Effector CD8-positive, alpha-beta T cell (primary cell): ENCODE measurements around the gene IL13RA1.
"Not testable (repeated sequence)": the region's sequence is repeated elsewhere in the genome, so short reads cannot be mapped to it uniquely, and the experiment has no call there.

ENCODE experiments used
- DNase-seq: peaks from one replicate; lab custom pipeline; 2025; lab: John Stamatoyannopoulos, UW
- total RNA-seq, 4 experiments: gene quantifications; one replicate each; lab custom pipeline; 2026; lab: John Stamatoyannopoulos, UW

Gene IL13RA1
- total RNA-seq = 0 to 0.80 (median 0.05) reads per million in 4 experiments

DNA sequence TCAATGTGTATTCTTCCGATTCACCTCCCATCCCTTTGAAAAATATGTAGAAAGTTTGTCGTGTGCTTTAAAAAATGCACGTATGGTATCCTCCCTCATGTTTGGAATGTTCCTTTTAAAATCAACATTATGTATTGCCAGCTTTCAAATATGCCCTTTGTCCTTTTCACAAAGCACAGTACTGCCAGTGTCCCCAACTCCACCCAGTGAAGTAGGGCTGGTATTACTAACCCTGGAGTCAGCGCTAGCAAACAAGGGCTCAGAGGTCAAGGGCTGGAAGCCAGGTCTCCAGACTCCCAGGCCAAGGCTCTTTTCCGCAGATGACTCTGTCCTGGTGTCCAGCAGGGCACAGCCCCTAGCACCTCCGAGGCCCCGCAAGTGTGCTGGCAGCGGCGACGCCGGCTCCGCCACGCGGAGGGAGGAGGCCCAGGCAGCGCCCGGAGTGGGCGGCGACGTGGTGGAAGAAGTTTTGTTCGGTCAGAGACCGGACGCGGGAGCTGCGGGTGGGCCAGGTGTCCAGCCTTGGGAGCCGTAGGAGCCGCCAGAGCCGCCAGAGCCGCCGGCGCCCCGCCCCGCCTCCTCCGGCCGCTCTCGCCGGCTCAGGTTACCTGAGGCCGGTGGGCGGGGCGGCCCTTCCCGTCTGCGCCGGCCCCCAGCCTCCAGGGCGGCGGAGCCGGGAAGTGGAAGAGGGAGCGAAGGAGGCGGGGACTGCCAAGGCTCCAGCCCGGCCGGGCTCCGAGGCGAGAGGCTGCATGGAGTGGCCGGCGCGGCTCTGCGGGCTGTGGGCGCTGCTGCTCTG lies at the start of gene IL13RA1:
Gene IL13RA1 (plus strand): TSS at position 720 of the 799 bp plus-strand sequence. CDS start 33 bp downstream, at position 753.
- DNase-seq = no peak

DNA sequence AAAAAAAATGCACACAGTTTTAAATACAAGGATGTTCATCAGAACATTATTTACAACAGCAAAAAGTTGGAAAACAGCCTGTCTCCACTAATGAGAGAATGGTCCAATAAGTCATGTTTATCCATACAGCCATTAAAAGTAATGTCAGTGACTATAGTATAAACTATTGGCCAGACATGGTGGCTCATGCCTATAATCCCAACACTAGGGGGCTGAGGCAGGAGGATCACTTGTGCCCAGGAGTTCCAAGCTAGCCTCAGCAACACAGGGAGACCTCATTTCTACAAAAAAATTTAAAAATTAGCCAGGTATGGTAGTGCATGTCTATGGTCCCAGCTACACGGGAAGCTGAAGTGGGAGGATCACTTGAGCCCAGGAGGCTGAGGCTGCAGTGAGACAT lies 48.1 kb upstream of the IL13RA1 start:
- DNase-seq = no peak

DNA sequence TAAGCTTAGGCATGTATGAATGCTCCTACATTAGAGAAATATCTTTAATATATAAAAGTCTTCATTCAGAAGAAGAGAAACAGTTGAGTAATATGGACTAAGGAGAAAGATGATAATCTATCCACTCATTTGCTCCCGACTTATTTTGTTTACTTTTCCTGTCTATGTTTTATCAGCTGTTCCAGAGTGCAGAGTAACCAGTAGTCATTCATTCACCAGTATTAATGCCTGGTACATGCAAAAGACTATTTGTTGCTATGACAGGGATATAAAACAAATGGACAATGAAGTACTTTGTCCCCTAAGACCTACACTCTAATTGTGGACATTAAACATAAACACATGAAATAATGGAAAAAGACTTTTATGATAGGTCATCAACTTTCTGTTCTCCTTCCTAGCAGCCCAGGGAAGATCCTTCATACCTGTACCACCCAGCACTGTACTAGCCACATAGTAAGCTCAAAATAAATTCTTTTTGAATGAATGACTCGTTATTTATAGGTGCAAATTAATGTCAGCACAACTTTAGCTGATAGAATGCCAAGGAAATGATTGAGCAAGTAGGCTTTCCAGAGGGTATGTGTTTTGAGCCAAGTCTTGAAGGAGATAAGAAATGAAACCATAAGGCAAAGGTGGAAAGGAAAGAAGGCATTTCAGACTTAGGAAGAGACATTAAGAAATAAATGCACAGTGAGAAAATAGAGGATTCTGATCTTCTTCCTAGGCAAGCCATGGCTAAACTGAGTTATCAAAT lies 45.0 kb upstream of the IL13RA1 start:
- DNase-seq = no peak

DNA sequence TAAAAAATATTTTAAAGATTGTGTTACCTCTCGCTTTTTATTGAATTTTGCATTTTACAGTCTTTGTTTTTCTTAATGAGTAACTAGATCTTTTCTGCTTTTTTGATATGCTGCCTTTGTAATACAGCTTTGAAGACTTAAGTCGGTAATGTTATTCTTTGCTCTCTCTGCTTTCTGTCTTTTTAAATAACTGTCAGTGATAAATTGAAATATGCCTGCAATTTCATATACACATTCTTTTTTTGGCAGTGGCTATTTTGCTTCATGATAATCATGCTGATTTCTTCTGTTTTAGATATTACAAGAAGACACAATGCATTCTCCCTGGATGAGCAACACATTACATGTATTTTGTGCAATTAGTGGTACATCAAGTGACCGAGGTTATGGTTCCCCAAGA lies 42.0 kb upstream of the IL13RA1 start:
- no peak for DNase-seq

DNA sequence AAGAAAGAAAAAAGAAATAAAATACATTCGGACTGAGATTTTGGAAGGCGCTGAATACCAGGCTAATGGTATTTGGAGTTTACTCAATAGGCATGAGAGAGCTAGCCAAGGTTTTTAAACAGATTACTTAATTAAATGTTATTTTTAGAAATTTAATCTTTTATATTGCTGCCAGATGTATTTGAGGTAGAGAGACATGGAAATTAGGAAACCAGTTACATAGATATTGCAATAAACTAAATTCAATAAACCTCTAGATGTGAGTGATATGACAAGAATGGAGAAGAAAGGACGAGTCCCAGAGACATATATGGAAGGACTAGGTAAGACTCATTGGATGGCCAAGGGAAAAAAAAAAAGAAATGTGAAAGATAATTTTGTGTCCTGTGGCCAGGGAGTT lies 38.5 kb upstream of the IL13RA1 start:
- no peak for DNase-seq

DNA sequence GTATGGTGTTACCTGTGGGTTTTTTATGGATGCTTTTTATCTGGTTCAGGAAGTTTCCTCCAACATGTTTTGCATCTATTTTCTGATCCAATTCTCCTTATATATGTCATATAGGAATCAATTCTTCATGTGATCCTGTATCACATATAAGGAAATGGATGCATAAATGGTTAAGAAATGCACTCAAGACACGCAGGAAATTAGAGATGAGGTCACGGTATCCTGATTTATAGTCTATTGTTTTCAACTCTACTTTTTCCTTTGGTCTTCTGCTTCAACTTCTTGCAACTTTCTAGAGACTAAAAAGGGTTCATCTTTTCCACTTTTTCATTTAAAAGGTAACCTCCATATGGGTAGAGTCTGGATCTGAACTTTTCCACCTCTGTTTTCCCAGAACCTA lies 33.6 kb upstream of the IL13RA1 start:
- DNase-seq = no peak

DNA sequence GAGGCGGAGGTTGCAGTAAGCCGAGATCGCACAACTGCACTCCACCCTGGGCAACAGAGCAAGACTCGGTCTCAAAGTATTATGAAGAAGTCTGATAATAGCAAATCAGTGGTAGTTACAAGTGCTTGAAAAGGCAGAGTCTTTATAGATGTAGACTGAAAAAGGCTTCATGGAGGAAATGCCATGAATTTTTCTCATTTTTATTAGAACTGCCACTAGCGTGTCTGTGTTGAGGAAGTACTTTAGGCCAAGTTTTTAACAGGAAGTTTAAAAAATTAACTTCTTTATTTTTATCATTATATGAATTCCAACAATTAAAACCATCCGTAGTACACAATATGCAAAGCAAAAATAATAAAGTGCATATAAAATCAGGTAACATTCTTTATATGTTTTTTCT lies 32.8 kb upstream of the IL13RA1 start:
- DNase-seq = no peak

DNA sequence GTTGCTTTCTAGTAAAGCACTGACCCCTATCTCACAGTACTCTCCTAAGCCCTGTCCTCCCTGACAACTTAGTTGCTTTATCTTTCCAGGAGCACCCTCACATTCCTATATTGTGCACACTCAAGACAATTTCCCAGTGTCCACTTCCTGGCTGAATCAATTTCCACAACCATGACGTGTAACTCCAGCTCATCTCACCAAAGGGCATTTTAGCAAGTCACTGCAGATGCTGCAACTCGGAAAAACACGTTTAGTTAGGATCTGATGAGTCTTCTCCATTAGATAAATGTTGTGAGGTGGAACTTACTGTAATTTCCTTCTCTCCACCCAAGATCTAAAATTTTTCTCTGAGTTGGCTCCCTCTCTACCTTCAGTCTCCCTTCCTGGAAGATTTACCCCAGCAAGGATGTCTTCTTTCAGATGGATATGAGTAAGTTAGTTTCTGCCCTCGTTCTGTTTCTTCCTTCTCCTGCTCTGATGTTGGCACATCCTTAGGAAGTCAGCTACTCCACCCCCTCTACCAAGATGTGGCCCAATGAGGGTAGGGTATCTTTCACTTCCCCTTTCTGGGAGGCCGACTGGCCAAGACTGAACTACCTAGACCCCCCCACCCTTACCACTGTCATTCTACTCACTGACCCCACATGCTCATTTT lies 28.8 kb upstream of the IL13RA1 start:
- no peak for DNase-seq

DNA sequence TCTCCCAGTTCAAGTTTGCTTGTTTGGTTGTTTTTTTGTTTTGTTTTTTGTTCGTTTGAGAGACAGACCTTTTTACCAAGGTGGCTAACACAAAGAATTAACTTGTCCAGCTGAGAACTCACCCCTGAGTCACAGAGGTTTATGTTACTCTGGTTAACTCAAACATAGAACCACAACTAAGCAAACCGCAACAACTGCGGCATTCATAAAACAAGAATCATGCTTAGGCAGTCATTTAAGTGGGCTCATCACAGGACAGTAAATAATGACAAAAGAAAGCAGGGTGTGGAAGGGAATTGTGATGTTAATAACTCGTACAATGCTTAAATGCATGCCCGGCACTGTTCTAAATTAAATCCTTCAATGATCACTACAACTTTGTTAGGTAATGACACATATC lies 24.7 kb upstream of the IL13RA1 start:
- DNase-seq = no peak

DNA sequence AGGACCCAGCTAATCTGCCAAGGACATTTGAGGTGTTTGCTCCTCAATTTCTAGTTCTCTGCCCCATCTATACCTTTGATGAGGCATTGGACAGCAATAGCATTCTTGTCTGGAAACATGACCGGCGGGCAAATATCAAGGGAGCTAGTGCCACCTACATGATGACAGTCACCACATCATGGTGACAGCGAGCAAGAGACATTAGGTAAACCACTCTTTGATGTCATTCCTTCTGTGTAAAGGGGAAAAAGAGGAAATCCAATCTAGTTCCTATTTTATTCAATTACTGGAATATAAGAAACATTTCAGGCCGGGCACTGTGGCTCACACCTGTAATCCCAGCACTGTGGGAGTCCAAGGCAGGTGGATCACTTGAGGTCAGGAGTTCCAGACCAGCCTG lies 20.7 kb upstream of the IL13RA1 start:
- DNase-seq = no peak

DNA sequence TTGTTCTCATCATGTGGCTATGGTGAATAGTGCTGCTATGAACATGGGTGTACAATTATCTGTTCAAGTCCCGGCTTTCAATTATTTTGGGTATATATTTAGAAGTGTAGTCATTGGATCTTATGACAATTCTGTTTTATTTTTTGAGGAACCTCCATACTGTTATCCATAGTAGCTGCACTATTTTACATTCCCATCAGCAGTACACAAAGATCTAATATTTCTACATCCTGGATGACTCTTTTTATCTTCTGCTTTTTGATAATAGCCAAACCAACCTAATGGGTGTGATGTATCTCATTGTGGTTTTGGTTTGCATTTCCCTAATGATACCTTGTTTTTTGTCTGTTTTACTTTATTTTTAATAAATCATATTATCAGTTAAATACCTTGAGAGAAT lies 12.9 kb upstream of the IL13RA1 start:
- DNase-seq = no peak

DNA sequence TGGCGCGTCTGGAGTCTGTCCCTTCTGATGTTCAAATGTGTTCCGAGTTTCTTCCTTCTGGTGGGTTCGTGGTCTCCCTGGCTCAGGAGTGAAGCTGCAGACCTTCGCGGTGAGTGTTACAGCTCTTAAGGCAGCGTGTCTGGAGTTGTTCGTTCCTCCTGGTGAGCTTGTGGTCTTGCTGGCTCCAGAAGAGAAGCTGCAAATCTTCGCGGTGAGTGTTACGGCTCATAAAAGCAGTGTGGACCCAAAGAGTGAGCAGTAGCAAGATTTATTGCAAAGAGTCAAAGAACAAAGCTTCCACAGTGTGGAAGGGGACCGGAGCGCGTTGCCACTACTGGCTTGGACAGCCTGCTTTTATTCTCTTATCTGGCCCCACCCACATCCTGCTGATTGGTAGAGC lies 11.5 kb upstream of the IL13RA1 start:
- DNase-seq = not testable (repeated sequence)

DNA sequence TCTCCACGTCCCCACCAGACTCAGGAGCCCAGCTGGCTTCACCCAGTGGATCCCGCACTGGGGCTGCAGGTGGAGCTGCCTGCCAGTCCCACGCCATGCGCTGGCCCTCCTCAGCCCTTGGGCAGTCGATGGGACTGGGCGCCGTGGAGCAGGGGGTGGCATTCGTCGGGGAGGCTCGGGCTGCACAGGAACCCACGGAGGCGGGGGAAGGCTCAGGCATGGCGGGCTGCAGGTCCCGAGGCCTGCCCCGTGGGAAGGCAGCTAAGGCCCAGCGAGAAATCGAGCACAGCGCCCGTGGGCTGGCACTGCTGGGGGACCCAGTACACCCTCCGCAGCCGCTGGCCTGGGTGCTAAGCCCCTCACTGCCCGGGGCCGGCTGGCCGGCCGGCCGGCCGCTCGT lies 10.6 kb upstream of the IL13RA1 start:
- not testable (repeated sequence) for DNase-seq

DNA sequence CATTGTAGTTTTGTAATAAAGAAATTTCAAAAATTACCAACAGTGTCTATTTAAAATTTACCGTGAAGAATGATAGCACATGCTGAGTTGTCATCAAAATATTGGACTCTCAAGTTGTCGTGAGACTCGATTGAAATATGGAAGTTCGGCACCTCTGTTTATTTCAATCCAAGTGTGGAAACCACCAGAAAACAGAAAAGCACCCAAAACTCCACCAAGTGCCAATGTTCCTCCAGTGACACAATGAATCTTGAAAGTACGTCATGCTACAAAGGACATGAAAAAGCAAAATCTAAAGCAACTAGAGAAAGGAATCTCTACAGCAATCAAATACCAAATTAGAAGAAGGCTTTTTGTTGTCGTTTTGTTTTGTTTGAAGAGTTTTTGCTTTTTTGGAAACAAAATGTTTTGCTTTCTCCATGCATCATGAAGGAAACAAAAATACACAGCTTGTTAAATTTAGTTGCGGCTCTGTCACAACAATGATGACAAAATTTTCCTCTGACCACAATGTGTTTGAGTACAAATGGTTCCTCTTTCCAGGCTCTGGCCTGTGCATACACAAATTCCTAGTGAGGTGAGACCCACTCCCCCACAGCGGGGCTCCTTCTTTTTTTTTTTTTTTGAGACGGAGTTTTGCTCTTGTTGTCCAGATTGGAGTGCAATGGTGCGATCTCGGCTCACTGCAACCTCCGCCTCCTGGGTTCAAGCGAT lies 9.6 kb upstream of the IL13RA1 start:
- no peak for DNase-seq

DNA sequence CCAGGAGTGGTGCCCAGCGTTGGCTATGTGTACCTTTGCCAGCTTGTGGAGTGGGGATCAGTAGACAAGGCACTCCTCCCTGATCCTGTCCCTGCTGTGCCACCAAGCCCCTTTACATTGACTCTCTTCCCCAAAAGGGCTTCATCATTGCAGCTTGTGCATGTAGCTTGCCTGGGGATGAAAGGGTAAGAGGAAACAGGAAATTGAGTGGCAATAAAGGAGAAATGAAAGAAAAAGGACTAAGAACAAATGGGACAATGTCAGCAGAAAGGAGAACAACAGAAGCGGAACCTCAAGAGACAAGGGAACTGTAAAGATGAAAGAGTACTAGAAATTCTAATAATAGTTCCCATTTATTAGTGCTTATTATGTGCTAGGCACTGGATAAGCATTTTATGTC lies 8.7 kb upstream of the IL13RA1 start:
- DNase-seq = no peak

DNA sequence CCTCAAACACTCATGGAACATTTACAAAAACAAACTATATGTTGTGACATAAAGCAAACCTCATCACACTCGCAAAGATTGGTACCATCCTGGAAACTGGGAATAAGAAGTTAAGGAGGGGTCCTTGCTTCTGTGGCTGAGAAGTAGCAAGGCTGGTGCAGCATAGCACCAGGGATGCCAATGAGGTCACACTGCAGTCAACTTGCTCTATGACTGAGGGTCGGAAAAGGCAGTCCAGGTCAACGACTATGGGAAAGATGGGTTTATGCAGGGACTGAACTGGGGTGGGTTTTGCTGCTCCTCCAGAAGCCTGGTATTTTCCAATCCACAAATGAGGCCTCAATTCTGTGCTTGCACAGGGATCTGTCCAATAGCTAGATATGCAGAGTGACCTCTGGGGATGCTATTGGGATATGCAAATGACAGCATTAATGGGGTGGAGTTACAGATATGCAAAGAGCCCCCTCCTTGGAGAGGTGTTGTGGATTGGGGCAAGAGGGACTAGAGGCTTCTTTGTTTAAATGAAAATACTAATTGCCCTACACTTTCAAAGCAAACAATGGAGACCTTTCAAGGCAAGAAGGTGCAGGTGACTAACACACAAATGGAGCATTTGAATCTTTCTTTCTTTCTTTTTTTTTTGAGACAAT lies 7.2 kb upstream of the IL13RA1 start:
- no peak for DNase-seq

DNA sequence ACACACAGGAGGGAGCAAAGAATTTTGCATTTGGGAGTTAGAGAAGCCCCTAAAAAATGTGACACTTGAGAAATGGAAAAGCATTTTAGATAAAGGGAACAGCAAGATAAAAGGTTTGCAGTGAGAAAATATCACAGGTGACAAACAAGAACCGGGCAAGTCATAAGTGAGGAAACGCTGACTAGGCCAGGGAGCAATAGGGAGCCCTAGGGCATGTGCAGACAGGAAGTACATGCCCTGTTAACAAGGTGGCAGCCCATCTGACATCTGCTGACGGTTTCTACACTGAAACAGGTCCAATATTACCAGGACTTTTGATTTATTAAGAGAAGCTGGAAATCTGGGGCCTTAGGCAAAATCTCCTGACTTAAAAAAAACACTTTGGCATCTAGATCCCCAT lies 4.0 kb upstream of the IL13RA1 start:
- DNase-seq = no peak

DNA sequence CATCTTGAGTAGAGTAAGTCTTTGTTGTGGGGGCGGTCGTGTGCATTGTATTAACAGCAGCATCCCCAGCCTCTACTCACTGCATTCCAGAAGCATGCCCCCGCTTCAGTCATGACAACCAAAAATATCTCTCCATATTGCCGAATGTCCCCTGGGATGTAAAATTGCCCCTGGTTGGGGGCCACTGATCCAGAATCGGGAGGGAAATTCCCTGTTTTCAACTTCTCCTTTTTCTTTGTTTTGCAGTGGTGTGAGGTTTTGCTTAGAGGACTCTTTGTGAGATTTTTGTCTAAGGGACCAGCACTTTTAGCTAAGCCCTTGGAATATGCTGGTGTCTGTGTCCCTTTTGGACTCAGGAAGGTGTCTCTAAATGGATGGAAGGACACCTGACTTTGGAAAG lies 3.0 kb upstream of the IL13RA1 start:
- no peak for DNase-seq

DNA sequence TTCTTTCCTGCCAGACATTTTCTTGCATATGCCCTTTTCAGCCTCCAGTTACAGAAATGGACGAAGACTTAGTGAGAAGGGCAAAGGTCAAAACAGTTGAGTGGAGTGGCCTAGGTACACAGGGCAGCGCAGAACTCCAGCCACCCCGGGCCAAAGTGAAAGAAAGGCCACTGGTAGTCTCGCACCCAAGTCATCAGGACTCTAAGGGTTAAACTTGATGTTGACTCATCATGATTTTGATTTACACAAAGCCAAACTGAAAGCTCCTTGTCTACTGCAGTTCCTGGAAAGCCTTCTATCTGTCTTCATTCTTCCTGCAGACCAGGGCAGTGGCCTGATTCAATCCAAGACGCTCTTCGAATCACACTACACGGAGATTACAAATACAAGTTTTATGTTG lies 2.6 kb upstream of the IL13RA1 start:
- DNase-seq = no peak

DNA sequence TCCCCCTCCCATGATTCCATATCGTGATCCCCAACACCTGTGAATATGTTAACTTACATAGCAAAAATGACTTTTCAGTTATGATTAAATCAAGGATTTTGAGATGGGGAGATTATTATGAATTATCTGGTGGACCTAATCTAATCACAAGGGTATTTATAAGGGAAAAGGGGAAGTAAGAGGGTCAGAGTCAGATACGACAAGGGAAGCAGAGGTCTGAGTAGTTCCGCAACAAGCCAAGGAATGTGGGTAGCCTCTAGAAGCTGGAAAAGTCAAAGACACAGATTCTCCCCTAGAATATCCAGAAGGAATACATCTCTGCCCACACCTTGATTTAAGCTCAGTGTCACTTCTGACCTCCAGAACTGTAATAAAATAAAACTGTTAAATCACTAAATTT lies 1.0 kb upstream of the IL13RA1 start:
- no peak for DNase-seq

DNA sequence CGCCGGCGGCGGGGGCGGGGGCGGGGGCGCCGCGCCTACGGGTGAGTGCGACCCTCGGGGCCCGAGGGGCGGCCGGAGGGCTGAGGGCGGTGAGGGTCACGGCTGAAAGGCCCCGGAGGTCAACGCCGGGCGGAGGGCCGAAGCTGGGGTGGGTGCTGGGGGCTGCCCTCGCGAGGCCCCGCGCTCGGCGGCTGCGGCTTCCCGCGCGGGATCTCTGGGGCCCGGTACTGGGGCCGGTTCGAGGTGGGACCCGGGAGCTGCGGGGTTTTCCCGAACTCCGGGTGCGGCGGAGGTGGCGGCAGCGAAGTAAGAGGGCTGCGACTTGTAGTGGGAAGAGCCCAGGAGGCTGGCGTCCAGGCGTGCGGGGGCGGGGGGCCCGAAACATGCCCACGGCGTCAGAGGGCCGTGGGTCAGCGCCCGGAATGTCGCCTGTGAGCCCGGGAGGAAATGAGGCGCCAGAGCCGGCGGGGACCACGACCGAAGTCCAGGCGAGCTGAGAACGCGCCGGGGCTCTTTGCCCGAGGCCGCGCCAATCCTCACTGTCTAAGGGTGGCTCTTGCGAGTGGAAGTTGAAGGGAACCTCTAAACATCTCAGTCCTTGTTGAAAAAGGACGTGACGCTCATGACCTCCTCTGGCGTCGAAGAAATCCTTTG lies 407 bp downstream of the IL13RA1 start:
- DNase-seq = no peak
